Tibial nerve (tissue), 4 donors: ENCODE results near the gene PSORS1C1. TPM values are rescaled to one million over a fixed set of nuclear protein-coding genes. Genes with fewer than 3 reads are reported as not detected.
A peak's percentile ranks its signal among the peaks of the same experiment; 100 is the strongest.
"Not testable (repeated sequence)": the region's sequence is repeated elsewhere in the genome, so short reads cannot be mapped to it uniquely, and the experiment has no call there.

ENCODE experiments used
- DNase-seq, 2 donors: peaks; one replicate each; pipeline ENCODE4 v3.0.0-alpha.2; 2019; ENCODE audit warnings: low spot score in 2 of 2
- H3K27ac ChIP-seq, 4 donors: fragments of 200-600 bp; sonication (generic) in 3 of 4; one replicate each; pipeline ENCODE4 v1.5.1; 2017 to 2019; ENCODE audit warnings: mild to moderate bottlenecking in 1 of 4
- H3K27me3 ChIP-seq, 2 donors: fragments of 200-600 bp; sonication (generic) in 1 of 2; one replicate each; pipeline versions ENCODE4 v1.5.1 to v1.6.0; 2017 to 2019
- H3K36me3 ChIP-seq, 3 donors: fragments of 200-600 bp; sonication (generic); one replicate each; pipeline ENCODE4 v1.5.1; 2018 to 2019
- H3K4me1 ChIP-seq, 4 donors: fragments of 200-600 bp; sonication (generic) in 3 of 4; one replicate each; pipeline ENCODE4 v1.5.1; 2017 to 2019
- H3K4me3 ChIP-seq, 4 donors: fragments of 200-600 bp; sonication (generic) in 3 of 4; one replicate each; pipeline ENCODE4 v1.5.1; 2017 to 2019; ENCODE audit warnings: mild to moderate bottlenecking in 1 of 4, moderate library complexity in 1 of 4
- H3K9me3 ChIP-seq, 4 donors: fragments of 200-600 bp; sonication (generic) in 3 of 4; one replicate each; pipeline ENCODE4 v1.5.1; 2017 to 2019
- CTCF ChIP-seq, 5 experiments: fragments of 200-600 bp in 3 of 5; fragments of 450-650 bp in 2 of 5; sonication (generic) in 3 of 5; IDR thresholded peaks; one replicate each; pipeline ENCODE4 v1.5.1; 2016 to 2019; ENCODE audit warnings: antibody characterized with exemption in 5 of 5, mild to moderate bottlenecking in 3 of 5, moderate library complexity in 2 of 5
- EP300 ChIP-seq, 2 donors: sonication (generic); formaldehyde crosslinking; IDR thresholded peaks; one replicate each; pipeline ENCODE4 v1.6.1; 2017; ENCODE audit warnings: antibody characterized with exemption in 2 of 2, mild to moderate bottlenecking in 1 of 2
- POLR2A ChIP-seq, 2 donors: fragments of 450-650 bp; IDR thresholded peaks; one replicate each; pipeline ENCODE4 v1.6.1; 2017; ENCODE audit warnings: antibody characterized with exemption in 2 of 2, mild to moderate bottlenecking in 2 of 2, moderate library complexity in 2 of 2
- WGBS, 2 donors: methylation state at CpG; one replicate each; pipeline ENCODE4 v1.1.5; 2018; 5-methylcytosine and 5-hydroxymethylcytosine counted together
- total RNA-seq, 4 donors: library from RNA; depleted of rRNA; stranded (reverse); fragments of >200 nt; gene quantifications; one replicate each; pipeline ENCODE4 v1.1.0, GENCODE V29; 2016

The PSORS1C1 gene
- total RNA-seq, 4 donors from 2014 or later = 0.42 to 8.5 (median 2.2) TPM

- Histone ChIP-seq H3K4me3 (peak overlapping the region; percentile 45 to 76 (median 62)), H3K27ac (peak overlapping the region in 2 of 4 donors; percentile 44 to 72), H3K27me3 (no peaks in the 10 kb centered on the region), H3K4me1 (peaks cover 0 to 26% (median 11%) of the 10 kb centered on the region in 4 donors), H3K9me3 (no peaks in the 10 kb centered on the region), H3K36me3 (peaks cover 0 to 45% (median 0%) of the 10 kb centered on the region in 3 donors)
- TF ChIP-seq POLR2A (IDR thresholded peaks at IDR 0.05) = no peak
- TF ChIP-seq EP300 (IDR thresholded peaks at IDR 0.05) = no peak
- no peak for TF ChIP-seq CTCF (IDR thresholded peaks at IDR 0.05)
- peak in 1 of 2 donors; percentile 14 for DNase-seq
- WGBS, 2 donors = 10 to 17% methylated on average over 33 of the region's 35 CpGs
These were observed 44.6 kb downstream of the PSORS1C1 start for GRCh38 chr6:31158863-31159855.

- peaks cover 0 to 24% (median 0%) of the 10 kb centered on the region in 3 donors for H3K36me3 ChIP-seq
- no peaks in the 10 kb centered on the region for H3K9me3 ChIP-seq
- 86 to 93% methylated on average over 17 of the region's 19 CpGs for WGBS, 2 donors
- no peaks in the 10 kb centered on the region for H3K27me3 ChIP-seq
- no peak overlapping the region for H3K27ac ChIP-seq
- peaks cover 0 to 26% (median 11%) of the 10 kb centered on the region in 4 donors for H3K4me1 ChIP-seq
- H3K4me3 ChIP-seq = no peak overlapping the region
- DNase-seq = no peak
- TF ChIP-seq EP300 (IDR thresholded peaks at IDR 0.05) (no peak), POLR2A (IDR thresholded peaks at IDR 0.05) (no peak), CTCF (IDR thresholded peaks at IDR 0.05) (no peak)
These were observed 46.9 kb downstream of the PSORS1C1 start for GRCh38 chr6:31161216-31162126.

DNA sequence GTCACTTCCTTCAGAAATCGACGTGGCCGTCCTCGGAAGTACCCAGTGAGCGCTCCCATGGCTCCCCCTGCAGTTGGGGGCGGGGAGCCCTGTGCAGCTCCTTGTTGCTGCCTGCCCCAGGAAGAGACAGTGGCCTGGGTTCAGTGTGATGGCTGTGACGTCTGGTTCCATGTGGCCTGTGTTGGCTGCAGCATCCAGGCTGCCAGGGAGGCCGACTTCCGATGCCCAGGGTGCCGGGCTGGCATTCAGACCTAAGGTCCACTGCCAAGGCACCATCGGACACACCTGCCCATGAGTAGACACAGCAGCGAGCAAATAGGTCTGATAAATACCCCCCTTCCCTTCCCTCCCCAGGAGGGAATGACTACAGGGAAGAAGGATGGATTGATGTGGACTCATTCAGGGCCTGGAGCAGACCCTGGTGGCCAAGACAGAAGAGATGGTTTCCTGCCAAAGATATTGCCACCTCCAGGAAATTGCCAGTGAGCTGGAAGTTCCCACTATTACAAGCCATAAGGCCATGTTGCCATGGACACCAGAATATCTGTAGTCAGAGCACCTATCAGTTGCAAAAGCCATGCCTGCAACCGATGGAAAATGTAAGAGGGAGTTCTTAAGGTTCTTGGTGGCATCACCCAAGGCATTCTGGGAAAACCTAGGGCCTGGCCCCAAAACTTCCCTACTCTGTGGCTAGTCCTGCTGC, 48.0 kb downstream of the PSORS1C1 start:
- Histone ChIP-seq H3K4me3 (no peak overlapping the region), H3K27me3 (no peaks in the 10 kb centered on the region), H3K27ac (no peak overlapping the region), H3K36me3 (peaks cover 0 to 22% (median 0%) of the 10 kb centered on the region in 3 donors), H3K9me3 (no peaks in the 10 kb centered on the region), H3K4me1 (peaks cover 0 to 15% (median 10%) of the 10 kb centered on the region in 4 donors)
- no peak for DNase-seq
- TF ChIP-seq CTCF (IDR thresholded peaks at IDR 0.05) (no peak), POLR2A (IDR thresholded peaks at IDR 0.05) (no peak), EP300 (IDR thresholded peaks at IDR 0.05) (no peak)
- 84 to 87% methylated on average over 10 to 13 of the region's 13 CpGs for WGBS, 2 donors

DNA sequence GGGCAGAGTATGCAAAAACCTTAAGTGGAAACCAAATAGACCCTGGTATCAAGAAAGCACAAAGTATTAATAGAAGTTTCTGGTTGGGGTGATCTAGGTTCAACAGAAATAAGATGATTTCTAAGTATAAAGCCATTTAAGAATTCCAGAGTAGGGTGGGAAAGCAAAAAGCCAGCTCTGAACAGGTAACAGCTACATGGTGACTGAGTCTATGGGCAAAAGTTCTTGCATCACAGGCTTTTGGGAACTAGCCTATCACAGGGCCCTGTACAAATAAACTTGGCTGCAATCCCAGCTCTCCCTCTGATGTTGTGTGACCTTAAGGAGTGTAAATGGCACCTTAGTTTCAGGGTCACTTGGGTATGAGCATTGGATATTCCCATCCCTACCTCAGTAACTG, 49.3 kb downstream of the PSORS1C1 start:
- no peaks in the 10 kb centered on the region for H3K9me3 ChIP-seq
- no peaks in the 10 kb centered on the region for H3K27me3 ChIP-seq
- no peak overlapping the region for H3K27ac ChIP-seq
- peaks cover 0 to 10% (median 7%) of the 10 kb centered on the region in 4 donors for H3K4me1 ChIP-seq
- peaks cover 0 to 22% (median 0%) of the 10 kb centered on the region in 3 donors for H3K36me3 ChIP-seq
- TF ChIP-seq POLR2A (IDR thresholded peaks at IDR 0.05) (no peak), EP300 (IDR thresholded peaks at IDR 0.05) (no peak), CTCF (IDR thresholded peaks at IDR 0.05) (no peak)
- H3K4me3 ChIP-seq = no peak overlapping the region
- DNase-seq = no peak

DNA sequence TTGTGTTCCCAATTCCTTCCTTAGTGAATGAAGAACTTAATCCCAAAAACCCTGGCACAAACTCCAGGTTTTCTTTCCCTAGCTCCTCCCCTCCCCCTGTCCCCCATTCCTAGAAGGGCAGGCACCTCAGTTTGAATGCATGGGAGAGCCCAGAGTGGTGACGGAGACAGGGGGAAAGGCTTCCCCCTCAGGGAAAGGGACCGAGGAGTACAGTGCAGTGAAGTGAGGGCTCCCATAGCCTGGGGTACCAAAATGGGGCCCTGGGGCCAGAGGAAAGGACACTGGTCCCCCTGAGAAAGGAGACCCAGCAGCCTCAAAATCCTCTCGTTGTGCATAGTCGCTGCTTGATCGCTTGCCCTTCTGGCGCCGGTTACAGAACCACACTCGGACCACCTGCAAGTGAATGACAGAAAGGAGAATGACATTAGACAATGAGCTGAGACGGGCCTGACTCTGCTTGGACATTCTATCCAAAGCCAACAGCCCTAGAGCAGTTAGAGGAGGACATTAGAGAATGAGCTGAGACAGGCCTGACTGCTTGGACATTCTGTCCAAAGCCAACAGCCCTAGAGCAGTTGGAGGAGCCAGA, 50.0 kb downstream of the PSORS1C1 start:
- not testable (repeated sequence) for H3K4me3 ChIP-seq, H3K27me3 ChIP-seq, DNase-seq, H3K27ac ChIP-seq, H3K4me1 ChIP-seq, H3K9me3 ChIP-seq
- H3K36me3 ChIP-seq = peaks cover 0 to 22% (median 0%) of the 10 kb centered on the region in 3 donors
- 81 to 91% methylated on average over 8 to 9 of the region's 9 CpGs for WGBS, 2 donors

- peaks cover 0 to 22% (median 0%) of the 10 kb centered on the region in 3 donors for H3K36me3 ChIP-seq
- not testable (repeated sequence) for H3K27ac ChIP-seq, DNase-seq, H3K4me3 ChIP-seq, H3K27me3 ChIP-seq, H3K4me1 ChIP-seq, H3K9me3 ChIP-seq
- WGBS, 2 donors = 74 to 76% methylated on average over 17 of the region's 17 CpGs
These were observed 50.6 kb downstream of the PSORS1C1 start for GRCh38 chr6:31165064-31165832.
